ENCODE results near the gene KRTAP10-2.

Gene KRTAP10-2

DNA sequence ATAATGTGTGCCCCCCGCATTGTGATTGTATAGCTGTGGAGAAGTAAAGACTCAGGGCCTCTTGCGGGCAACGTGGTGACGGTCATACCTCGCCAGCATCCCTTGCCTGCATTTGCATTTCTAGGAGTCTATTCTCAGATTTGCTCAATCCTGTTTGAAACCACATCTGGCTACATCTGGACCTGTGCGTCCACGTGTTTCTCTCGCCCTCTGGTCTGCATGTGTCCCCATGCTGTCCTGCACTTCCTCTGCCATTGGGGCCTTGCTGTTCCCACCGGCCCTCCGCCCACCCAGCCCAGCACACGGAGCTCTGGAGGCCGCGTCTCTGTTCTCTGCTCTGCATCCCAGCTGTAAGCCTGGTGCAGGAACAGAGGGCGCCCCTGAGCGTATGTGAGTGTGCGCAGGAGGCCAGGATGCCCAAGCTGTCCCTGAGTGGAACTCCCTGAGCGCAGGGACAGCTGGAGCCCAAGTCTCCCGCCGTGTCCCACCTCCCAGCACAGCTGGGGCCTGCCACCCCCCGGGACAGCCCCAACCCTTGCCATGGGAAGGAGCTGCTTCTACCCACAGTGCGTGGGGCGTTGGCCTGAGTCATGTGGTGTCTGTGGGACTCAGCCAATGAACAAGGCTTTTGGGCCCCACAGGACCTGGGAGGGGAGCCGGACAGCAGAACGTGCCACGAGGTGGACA lies 1.6 kb downstream of the KRTAP10-2 start:
- in situ Hi-C loops (cut with MboI; ENCODE audit: low pct_unique_long_range_greater_than_20kb, low sequenced_read_pairs): loop anchor here (25.0 kb wide), 2 partner anchors 87 to 188 kb away; partner anchors contain the start of gene LRRC3
- DNase-seq: no peak

DNA sequence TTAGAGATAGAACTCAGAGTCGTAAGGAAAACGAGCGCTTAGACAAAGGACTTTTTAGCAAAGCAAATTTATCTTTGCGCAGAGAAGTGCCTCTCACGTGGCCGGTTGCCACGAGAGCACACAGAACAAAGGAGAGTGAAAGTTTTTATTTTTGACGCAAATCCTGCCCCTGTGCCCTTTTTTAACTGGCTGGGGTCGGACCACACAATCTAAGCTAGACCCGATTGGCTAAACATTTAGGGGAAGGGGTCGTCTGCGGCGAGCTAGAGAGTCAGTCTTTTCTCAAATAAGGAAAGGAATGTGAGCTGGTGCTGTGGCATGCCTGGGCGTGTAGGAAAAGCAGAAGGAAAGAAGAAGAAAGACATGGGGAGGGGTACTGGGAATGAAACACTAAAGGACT lies 2.4 kb downstream of the KRTAP10-2 start:
- in situ Hi-C loops (cut with MboI; ENCODE audit: low pct_unique_long_range_greater_than_20kb, low sequenced_read_pairs): loop anchor here (25.0 kb wide), 1 partner anchor 188 kb away; no protein-coding TSS in a partner anchor
- no peak for DNase-seq

DNA sequence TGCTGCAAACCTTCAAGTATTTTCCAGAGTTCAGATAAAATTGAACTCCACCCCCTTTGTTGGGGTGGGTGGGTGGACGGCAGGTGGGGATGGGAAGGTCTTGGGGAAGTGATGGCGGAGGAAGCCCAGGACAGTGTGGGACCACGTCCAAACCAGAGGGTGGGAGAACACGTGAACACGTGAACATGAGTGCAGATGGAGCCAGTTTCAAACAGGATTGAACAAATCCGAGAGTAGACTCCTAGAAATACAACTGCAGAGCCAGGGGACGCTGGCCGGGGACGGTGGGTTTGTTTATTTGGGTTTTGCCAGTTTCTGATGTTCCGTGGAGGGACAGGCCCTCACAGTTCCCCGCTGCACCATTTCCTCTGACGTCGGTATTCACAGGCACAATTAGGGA lies 2.9 kb downstream of the KRTAP10-2 start:
- no peak for DNase-seq
- in situ Hi-C loops (cut with MboI; ENCODE audit: low pct_unique_long_range_greater_than_20kb, low sequenced_read_pairs): loop anchor here (25.0 kb wide), 1 partner anchor 189 kb away; no protein-coding TSS in a partner anchor

DNA sequence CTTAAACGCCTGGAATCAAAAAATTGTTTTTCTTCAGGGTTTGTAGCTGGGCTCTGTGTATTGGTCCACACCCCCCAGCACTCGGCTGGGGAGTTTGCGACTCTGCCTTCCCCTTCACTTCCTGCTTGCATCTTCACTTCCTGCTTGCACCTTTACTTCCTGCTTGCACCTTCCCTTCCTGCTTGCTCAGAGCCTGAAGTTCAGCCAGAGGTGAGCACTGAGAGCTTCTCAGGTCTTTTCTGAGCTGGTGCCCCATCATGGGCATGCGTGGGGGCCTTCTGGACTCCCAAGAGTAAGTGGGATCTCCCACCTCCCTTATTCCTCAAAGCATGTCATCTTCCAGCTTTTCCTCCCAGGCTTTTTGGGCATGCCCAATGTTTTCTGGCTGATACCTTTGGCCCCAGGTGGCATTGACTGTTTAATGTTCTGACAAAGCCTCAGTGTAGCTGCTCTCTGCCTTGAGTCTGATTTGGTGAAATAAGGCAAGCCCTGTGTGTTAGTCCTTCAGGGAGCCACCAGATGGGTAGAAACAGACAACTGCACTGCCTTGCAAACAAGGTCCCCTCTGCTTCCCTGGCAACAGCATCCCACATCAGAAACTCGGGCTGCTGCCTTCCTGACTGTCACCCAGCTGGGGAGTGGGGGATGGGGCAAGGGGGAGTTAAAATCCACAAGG lies 3.5 kb downstream of the KRTAP10-2 start:
- in situ Hi-C loops (cut with MboI; ENCODE audit: low pct_unique_long_range_greater_than_20kb, low sequenced_read_pairs): loop anchor here (25.0 kb wide), 1 partner anchor 190 kb away; no protein-coding TSS in a partner anchor
- no peak for DNase-seq

DNA sequence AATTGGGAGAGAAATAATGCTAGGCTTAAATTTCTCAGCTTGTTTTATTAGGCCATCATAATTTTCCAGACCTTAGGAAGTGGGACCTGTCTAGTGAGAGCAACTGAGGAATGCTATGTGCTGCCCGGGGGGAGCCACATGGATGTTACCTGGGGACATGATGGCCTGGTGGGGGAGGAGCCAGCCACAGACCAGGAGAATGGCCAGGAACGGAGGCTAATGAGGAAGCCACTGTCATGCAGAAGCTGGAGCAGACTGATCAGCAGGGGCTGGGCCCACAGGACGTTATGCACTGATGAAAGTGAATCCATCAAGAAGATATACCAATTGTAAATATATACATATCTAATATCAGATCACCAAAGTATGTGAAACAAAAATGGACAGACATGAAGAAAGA lies 6.7 kb downstream of the KRTAP10-2 start:
- DNase-seq: no peak
- in situ Hi-C loops (cut with MboI; ENCODE audit: low pct_unique_long_range_greater_than_20kb, low sequenced_read_pairs): loop anchor here (25.0 kb wide), 1 partner anchor 193 kb away; no protein-coding TSS in a partner anchor

DNA sequence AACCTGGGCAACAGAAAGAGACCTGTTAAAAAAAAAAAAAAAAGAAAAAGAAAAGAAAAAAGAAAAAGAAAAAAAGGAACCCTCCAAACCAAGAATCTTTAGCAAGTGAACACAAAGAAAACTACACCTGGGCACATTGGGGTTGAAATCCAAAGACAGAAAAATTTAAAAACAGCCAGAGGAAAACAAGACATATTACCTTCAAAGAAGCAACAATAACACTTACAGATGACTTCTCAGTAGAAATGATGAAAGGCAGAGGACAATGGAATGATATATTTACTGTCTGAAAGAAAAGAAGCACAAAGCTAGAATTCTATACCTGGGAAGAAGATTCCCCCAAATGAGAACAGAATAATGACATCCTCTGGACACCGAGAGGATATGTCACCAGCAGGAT lies 8.6 kb downstream of the KRTAP10-2 start:
- in situ Hi-C loops (cut with MboI; ENCODE audit: low pct_unique_long_range_greater_than_20kb, low sequenced_read_pairs): loop anchor here (25.0 kb wide), 1 partner anchor 195 kb away; no protein-coding TSS in a partner anchor
- DNase-seq: no peak

DNA sequence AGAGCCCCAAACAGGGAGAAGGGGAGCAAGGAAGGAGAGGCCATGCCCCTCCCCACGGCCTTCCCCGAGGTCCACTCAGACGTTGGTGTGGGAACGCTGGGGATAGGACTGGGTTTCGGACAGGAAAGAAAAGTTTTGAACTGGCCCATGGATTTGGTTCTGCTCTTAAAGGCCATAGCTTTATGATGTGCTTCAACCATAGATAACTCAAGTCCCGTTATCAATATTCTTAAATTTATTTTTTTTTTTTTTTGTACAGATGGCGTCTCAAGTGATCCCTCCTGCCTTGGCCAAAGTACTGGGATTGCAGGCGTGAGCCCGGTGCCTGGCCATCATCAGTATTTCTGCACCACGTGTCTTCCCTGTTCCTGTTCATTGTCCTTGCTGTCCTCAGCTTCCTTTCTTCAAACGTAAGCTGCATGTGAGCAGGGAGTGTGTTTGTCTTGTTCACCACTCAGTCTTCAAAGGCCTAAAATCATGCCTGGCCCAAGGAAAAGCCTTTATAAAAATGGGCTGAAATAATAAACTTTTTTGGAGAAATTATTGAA lies 10.5 kb downstream of the KRTAP10-2 start:
- DNase-seq: no peak
- in situ Hi-C loops (cut with MboI; ENCODE audit: low pct_unique_long_range_greater_than_20kb, low sequenced_read_pairs): loop anchor here (25.0 kb wide), 1 partner anchor 196 kb away; no protein-coding TSS in a partner anchor

DNA sequence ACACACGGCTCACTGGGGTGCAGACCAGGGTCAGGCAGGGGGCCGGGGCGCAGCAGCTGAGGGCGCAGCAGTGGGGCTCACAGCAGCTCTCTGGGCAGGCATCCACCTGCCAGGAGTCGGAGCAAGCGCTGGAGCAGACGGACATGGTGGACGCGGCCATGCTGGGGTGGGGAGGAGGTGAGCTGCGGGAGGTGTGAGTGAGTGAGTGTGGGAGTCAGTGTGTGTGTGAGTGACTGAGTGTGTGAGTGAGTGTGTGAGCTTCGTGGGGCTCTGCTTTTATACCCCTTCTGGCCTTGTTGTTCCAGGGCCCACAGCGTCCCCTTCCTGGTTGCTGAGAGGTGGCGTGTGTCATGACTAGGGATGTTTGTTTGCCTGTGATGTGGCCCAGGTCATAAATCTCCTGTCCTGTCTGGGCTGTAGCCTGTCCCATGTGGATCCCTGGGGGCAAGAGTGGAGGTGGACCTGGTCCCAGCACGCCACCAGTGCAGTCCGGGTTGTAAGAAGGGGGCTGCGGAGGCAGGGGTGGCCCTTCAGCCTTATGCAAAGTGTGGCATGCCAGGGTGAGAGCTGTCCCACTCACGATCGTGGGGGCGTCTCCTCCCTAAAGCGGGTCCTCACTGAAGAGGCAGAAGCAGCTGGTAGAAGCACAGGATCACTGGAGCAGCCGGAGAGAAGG lies 11.2 kb downstream of the KRTAP10-2 start, which contains the start of gene KRTAP10-1:
KRTAP10-1 (minus strand) TSS at position 205 of the 676 bp plus-strand sequence; CDS start at position 160, 45 bp downstream.
- no peak for DNase-seq
- in situ Hi-C loops (cut with MboI; ENCODE audit: low pct_unique_long_range_greater_than_20kb, low sequenced_read_pairs): loop anchor here (25.0 kb wide), 1 partner anchor 197 kb away; no protein-coding TSS in a partner anchor

DNA sequence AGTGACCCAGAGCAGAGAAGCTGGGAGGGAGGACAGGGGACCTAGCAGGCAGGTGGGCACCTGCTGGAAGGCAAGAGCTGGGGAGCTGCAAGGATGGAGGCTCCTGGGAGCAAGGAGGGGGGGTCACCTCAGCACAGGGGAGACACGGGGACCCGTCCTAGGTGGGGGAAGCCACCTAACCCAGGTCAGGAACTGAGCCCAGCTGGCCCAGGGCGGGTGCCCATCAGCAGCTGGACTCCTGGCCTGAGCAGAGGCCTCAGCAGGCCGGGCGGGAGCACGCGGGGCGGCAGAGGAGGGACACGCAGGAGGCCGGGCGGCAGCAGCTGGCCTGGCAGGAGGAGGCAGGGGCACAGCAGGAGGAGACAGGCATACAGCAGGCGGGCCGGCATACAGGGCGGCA lies 12.3 kb downstream of the KRTAP10-2 start:
- no peak for DNase-seq
- in situ Hi-C loops (cut with MboI; ENCODE audit: low pct_unique_long_range_greater_than_20kb, low sequenced_read_pairs): loop anchor here (25.0 kb wide), 1 partner anchor 198 kb away; no protein-coding TSS in a partner anchor

DNA sequence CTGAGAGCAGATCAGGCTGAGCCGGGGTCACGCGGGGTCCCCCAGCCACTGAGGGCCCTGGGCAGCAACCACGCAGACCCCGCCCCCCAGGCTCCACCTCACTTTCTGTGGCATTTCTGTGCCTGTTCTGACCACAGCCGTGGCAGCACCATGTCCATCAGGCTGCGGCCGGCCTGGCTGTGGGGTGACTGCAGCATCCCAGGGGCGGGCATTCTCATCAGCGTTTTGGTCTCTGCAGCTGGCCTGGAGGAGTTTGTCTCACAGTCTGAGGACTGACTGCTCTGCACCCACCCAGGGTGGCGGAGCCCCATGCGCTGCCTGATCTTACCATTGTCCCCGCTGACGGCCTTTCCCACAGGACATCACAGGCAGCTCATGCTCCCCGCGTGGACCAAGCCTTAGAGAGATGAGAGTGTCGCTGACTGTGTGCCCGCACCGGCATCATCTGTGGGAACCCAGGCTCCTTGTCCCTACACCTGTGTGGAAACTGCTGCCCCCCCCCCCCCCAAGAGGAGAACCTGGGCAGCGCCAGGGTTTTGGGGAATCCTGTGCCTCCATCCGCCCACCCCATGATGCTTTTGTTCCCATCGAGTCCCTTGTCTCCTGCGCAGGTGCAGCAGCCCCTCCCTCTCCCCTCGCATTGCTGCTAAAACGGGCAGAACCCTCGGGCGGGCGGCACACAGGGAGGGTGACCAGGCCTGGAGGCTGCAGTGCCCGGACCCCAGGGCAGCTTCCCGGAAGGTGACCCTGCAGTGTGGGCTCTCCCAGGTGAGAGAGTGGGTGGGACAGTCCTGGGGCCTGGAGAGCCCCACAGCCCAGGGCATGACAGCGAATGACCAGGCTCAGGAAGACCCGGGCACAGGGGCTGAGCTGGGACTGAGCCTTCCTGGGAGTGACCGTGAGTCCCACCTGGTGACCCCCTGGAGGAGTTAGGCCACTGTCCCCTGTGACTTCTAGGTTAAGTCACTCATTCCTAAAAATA lies 13.1 kb downstream of the KRTAP10-2 start:
- no peak for DNase-seq
- in situ Hi-C loops (cut with MboI; ENCODE audit: low pct_unique_long_range_greater_than_20kb, low sequenced_read_pairs): loop anchor here (25.0 kb wide), 1 partner anchor 199 kb away; no protein-coding TSS in a partner anchor

DNA sequence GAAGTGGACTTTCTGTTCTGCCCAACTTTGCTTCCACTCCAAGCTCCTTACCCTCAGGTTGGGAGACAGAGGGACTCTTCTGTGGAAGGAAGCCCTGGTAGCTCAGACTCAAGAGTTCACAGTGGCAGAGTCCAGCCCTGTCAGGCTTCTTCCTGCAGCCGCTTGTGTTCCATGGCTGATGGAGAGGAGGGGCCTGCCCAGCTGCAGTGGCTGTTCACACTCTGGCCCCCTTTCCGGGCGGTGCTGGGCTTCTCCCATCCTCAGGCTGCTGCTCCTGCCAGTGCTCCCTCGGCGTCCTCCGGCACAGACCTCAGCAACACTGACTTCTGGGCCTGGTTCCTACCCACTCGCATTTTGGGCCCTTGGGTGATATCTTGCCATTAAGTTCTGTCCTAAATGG lies 15.3 kb downstream of the KRTAP10-2 start:
- no peak for DNase-seq
- in situ Hi-C loops (cut with MboI; ENCODE audit: low pct_unique_long_range_greater_than_20kb, low sequenced_read_pairs): loop anchor here (25.0 kb wide), 1 partner anchor 201 kb away; no protein-coding TSS in a partner anchor

DNA sequence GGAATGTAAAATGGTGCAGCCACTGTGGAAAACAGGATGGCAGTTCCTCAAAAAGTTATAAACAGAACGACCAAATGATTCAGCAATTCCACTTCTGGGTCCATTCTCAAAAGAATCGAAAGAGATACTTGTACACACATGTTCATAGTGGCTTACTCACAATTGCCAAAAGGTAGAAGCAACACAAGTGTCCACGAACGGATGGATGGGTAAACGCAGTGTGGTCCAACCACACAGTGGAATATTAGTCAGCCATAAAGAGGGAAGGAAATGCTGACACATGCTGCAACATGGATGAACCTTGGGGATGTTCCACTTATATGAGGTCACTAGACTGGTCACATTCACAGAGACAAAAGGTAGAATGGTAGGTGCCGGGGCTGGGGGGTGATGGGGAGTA lies 16.6 kb downstream of the KRTAP10-2 start:
- in situ Hi-C loops (cut with MboI; ENCODE audit: low pct_unique_long_range_greater_than_20kb, low sequenced_read_pairs): loop anchor here (25.0 kb wide), 1 partner anchor 203 kb away; no protein-coding TSS in a partner anchor

DNA sequence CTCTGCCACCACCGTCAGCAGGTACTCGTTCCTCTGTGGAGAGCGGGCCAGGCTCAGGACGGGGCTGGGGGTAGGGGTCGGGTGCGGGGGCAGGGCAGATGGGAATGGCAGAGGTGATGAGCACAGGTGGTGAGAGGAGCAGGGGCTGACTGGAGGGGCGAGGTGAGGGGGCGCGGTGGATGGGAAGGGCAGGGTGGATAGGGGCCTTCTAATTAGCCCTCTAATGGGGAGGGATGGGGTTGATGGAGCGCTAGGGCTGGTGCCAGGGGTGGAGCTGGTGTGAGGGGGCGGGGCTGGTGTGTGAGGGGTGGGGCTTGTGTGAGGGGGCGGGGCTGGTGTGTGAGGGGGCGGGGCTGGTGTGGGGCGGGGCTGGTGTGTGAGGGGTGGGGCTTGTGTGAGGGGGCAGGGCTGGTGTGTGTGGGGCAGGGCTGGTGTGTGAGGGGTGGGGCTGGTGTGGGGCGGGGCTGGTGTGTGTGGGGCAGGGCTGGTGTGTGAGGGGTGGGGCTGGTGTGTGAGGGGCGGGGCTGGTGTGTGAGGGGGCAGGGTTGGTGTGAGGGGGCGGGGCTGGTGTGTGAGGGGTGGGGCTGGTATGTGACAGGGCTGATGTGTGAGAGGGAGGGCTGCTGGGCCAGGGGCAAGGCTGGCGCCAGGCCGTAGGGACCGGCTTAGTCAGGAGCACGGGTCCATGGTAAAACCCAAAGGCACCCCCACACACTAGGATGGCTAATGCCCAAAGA lies 17.2 kb downstream of the KRTAP10-2 start:
- in situ Hi-C loops (cut with MboI; ENCODE audit: low pct_unique_long_range_greater_than_20kb, low sequenced_read_pairs): loop anchor here (25.0 kb wide), 1 partner anchor 203 kb away; no protein-coding TSS in a partner anchor
- no peak for DNase-seq

More for the DNA sequence above, 16.6 kb downstream of the KRTAP10-2 start:
- no peak for DNase-seq

DNA sequence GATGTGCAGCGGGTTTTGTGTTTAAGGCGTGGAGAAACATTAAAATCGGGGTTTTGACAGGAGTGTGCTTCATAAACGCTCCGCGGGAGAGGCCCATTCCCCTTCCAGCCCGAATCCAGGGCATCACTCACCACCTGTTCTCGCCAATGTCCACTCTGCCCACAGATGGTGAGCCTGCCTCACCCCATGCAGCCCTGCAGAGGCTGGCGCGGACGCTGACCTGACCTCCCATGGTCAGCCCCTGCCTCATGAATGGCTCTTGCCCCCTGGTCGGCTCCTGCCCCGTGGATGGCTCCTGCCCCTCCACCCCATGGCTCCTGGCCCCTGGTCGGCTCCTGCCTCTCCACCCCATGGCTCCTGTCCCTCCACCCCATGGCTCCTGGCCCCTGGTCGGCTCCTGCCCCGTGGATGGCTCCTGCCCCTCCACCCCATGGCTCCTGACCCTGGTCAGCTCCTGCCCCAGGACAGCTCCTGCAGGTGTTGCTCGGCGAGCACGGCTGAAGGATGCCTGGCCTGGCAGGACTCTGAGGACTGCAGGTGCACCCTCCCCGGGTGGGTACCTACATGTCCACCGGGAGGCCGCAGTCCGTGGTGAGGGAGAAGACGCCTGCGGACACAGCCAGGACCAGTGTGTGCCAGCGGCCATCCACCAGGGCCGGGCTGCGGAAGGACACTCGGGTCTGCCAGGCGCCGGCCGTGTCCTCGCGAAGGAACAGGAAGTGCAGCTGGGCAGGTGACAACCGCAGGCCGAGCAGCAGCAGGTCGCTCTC lies 18.0 kb downstream of the KRTAP10-2 start:
- in situ Hi-C loops (cut with MboI; ENCODE audit: low pct_unique_long_range_greater_than_20kb, low sequenced_read_pairs): loop anchor here (25.0 kb wide), 1 partner anchor 204 kb away; no protein-coding TSS in a partner anchor
- no peak for DNase-seq

DNA sequence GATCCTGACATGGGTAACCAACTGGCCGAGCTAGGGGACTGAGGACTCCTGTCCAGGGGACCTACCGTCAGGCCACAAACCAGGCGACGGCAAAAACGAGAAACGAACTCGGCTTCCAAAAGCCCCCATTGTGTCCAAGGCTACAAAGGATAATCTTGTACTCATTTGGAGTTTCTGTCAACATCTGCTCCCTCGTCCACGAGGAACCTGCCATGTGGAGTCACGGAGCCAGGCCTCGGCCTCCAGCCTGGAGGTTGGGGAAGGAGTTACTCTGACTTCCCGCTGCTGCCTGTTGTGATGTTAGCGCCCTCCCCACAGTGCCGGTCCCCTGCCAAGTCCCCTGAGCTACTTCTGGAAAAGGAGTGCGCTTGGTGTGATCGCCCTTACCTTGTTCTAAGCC lies 18.6 kb downstream of the KRTAP10-2 start:
- no peak for DNase-seq
- in situ Hi-C loops (cut with MboI; ENCODE audit: low pct_unique_long_range_greater_than_20kb, low sequenced_read_pairs): loop anchor here (25.0 kb wide), 1 partner anchor 205 kb away; no protein-coding TSS in a partner anchor

Measured in KBM-7 (cell line).